HUES6 (cell line): ENCODE results near the gene KPNA2.
A peak's percentile ranks its signal among the peaks of the same experiment; 100 is the strongest.
"Not testable (repeated sequence)": the region's sequence is repeated elsewhere in the genome, so short reads cannot be mapped to it uniquely, and the experiment has no call there.

Source experiments
- H3K27ac ChIP-seq: 2 replicates; pipeline ENCODE4 v1.7.0; 2013; ENCODE audit warnings: low read depth, mild to moderate bottlenecking, low read length, inconsistent platforms
- H3K27me3 ChIP-seq: 2 replicates; pipeline ENCODE4 v1.6.1; 2013; ENCODE audit warnings: low read length; ENCODE audit not compliant: control insufficient read depth, insufficient read depth
- H3K36me3 ChIP-seq: 2 replicates; pipeline ENCODE4 v1.6.1; 2013; ENCODE audit warnings: low read length; ENCODE audit not compliant: control insufficient read depth, insufficient read depth
- H3K4me1 ChIP-seq: 2 replicates; pipeline ENCODE4 v1.6.1; 2013; ENCODE audit warnings: low read length; ENCODE audit not compliant: control insufficient read depth, insufficient read depth
- H3K4me3 ChIP-seq: 2 replicates; pipeline ENCODE4 v1.5.1; 2013; ENCODE audit warnings: low read depth, low read length
- H3K9ac ChIP-seq: one replicate; pipeline ENCODE4 v1.6.1; 2013; ENCODE audit warnings: mild to moderate bottlenecking, low read length
- H3K9me3 ChIP-seq: 2 replicates; pipeline ENCODE4 v1.6.1; 2013; ENCODE audit warnings: low read depth, low read length; ENCODE audit not compliant: control insufficient read depth, insufficient read depth

KPNA2 gene

DNA sequence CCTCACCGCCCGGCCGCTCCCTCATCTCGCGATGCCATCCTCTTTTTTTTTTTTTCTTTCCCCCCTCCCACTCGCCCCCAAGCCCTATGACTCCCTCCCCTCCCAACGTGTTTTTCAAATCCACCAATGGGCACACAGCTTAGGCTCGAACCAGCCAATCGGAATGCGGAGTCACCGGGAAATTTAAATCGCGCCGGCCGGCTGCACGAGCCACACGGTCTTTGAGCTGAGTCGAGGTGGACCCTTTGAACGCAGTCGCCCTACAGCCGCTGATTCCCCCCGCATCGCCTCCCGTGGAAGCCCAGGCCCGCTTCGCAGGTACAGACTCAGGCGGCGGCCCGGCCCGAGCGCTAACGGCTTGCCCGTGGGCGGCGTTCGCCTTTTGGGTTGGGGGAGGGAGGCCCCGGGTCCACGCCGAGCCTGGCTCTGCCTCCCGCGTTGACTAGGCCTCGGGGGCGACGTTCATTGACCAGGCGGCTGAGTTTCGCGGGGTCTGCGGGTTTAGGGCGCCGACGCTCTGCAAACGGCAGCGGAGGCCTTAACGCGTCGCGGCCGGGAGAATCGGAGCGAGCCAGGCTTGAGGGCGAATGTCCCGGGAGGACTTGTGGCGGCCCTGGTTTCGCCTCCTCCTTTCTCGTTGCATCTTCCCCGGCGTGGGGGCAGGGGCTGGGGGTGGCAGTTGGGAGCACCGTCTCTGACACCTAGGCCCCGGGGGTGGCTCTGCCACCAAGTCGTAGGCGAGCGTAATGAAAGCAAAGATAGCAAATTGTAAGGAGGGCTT is at the start of gene KPNA2:
Gene KPNA2, plus strand, starts transcription at position 213 of the 781 bp plus-strand sequence. CDS start 1,398 bp downstream, outside the sequence.
- H3K27me3 ChIP-seq: no peaks in the 10 kb centered on the region
- H3K9ac ChIP-seq: peak within 1 kb of the TSS; percentile 100
- H3K9me3 ChIP-seq: no peaks in the 10 kb centered on the region
- peaks cover 13% of the 10 kb centered on the region for H3K4me1 ChIP-seq
- H3K4me3 ChIP-seq: peak within 1 kb of the TSS; percentile 99
- peaks cover 51% of the 10 kb centered on the region for H3K36me3 ChIP-seq
- H3K27ac ChIP-seq: peak within 1 kb of the TSS; percentile 100

DNA sequence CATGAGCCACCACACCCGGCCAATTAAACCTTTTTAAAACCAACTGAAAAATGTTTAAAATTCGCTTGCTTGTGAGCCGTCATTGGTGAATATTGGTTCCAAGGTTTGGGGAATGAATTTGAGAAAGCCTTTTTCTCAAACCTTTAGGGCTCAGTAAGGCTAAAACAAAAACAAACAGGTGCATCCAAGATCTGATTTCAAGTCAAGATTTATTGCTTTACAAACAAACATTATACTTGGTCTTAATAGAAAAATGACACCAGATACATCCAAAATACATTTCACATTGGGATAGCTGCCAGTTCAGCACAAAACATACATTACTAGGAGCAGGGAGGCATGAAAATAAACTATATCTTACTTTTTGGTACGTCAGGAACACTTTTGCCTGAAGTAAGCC is 44.6 kb upstream of the KPNA2 start:
- Histone ChIP-seq H3K27ac (no peak overlapping the region), H3K36me3 (no peaks in the 10 kb centered on the region; the same call in 1 of the 2 replicates), H3K4me1 (peaks cover 18% of the 10 kb centered on the region), H3K4me3 (no peak overlapping the region), H3K9me3 (no peaks in the 10 kb centered on the region), H3K27me3 (peaks cover 14% of the 10 kb centered on the region), H3K9ac (no peak overlapping the region)

DNA sequence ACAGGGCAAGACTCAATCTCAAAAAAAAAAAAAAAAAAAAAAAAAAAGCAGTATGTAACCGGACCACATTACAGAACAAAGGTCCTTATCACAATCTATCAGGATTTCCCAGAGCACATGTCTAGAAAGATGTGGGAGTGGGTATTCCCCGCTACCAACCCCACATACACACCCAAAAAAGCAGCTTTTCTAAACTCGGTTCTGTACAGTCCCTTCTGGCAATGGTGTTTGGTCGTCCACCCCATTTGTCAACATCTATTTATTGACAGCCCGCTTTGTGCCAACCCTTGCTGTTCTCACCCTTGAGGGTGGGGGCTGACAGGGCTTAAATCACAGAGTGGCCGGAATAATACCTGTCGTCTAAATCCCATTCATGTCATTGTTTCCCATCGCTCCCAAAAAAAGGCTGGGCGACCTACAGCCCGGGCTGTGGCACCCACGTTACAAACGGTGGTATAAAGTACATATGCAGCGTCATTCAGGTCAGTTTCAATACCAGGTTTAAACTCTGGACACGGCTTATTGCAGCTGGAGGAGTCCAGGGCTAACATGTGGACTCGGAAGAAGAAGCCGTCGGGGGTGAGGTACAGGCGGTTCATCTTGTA is 42.9 kb upstream of the KPNA2 start:
- Histone ChIP-seq H3K36me3 (no peaks in the 10 kb centered on the region; the same call in 1 of the 2 replicates), H3K27ac (no peak overlapping the region), H3K4me3 (peak overlapping the region; percentile 75)

DNA sequence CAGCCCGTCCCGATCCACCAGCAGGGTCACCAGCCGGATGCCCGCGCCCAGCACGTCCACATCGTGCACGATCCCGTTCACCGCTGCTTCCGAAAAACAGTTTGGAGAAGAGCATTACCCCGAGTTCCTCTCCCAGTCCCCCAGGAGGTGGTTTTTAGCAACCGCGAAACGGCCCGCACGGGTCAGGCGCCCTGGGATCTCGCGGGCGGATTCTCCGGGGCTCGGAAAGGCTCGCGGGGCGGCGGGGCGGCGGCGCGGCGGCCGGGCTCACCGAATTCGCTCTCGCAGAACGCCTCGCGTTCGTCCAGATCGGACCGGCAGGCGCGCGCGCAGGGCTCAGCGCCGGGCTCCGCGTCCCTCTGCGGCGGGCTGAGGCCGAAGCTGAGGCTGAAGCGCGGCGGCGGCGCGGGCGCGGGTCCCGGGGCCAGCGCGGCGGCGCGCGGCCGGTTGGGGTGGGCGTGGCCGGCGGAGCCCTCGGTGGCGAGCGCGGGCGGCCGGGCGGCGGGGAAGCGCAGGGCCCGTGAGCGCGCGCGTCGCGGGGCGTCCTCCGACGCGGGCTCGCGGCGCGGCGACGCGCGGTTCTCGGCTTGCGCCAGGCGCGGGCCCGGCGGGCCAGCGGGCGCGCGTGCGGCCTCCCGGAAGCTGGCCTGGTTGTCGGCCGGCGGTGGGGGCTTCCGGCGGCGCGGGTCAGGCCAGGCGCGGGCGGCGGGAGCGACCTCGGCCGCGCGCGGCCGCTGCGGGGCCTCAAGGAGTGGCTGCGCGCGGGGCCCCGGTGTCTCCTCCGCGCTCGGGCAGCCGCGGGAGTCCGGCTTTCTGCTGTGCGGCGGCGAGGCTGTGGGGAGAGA is 42.2 kb upstream of the KPNA2 start:
- Histone ChIP-seq H3K9ac (peak overlapping the region; percentile 87), H3K27me3 (peaks cover 23% of the 10 kb centered on the region), H3K9me3 (no peaks in the 10 kb centered on the region), H3K4me3 (peak overlapping the region; percentile 97), H3K4me1 (peaks cover 18% of the 10 kb centered on the region), H3K36me3 (no peaks in the 10 kb centered on the region; the same call in 1 of the 2 replicates), H3K27ac (peak overlapping the region; percentile 86)

More for the DNA sequence above, 42.9 kb upstream of the KPNA2 start:
- peak overlapping the region; percentile 87 for H3K9ac ChIP-seq
- H3K4me1 ChIP-seq: peaks cover 18% of the 10 kb centered on the region
- H3K9me3 ChIP-seq: no peaks in the 10 kb centered on the region
- H3K27me3 ChIP-seq: peaks cover 23% of the 10 kb centered on the region

DNA sequence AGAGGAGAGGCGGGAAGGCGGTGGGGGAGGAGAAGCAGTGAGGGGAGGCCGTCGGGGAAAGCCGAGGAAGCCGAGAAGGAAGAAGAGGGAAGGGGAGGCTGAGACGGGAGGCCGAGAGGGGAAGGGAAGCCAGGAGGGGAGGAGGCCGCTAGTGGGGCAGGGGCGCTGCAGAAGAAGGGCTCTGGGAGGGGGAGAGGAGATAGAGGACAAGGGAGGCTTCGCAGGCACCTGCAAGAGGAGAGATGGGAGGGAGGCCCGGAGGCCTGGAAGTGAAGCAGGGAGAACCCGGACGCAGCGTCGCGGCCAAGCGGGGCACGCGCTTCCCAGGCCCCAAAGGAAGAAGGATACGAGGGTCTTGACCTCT is 41.6 kb upstream of the KPNA2 start:
- H3K9ac ChIP-seq: peak overlapping the region; percentile 84
- peaks cover 26% of the 10 kb centered on the region for H3K27me3 ChIP-seq
- H3K4me1 ChIP-seq: peaks cover 18% of the 10 kb centered on the region
- H3K36me3 ChIP-seq: no peaks in the 10 kb centered on the region; the same call in 1 of the 2 replicates
- H3K9me3 ChIP-seq: no peaks in the 10 kb centered on the region
- H3K27ac ChIP-seq: 0 out of 2 replicates have a peak overlapping the region, but pooled peaks have one; percentile 25
- peak overlapping the region; percentile 97 for H3K4me3 ChIP-seq

DNA sequence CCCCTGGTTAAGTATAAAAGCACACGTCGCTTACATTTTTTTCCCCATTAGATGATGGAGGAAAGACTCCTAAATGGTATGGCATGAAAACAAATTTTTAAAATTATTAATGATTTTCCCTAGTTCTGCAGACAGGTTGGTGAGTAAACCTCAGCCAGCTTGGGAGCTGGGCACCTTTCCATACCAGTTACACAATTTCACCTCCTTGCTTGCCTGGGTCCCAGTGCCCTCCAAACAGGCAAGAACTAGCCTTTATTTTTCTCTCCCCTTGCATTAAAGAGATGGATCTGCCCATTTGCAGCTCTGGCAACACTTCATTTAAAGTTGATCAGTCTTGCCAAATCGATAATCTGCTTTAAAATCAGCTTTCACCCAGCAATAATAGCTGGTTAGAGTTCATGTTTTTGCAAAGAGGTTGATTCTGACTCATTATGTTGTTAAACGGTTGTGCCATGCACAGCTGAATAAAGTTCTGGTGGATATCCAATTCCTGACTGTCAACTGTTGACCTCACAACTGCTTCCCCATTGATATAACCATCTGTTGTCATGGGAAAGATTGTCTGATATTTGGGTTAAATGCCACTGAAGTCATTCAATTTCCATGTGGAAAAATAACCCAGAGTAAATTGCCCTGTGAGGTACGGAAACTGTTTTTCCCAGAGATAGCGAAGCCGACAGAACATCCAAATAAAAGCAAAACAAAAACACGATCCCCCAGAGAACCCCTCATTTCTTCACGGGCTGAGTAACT is 40.5 kb upstream of the KPNA2 start:
- Histone ChIP-seq H3K27me3 (peaks cover 26% of the 10 kb centered on the region), H3K9ac (no peak overlapping the region), H3K36me3 (no peaks in the 10 kb centered on the region; the same call in 1 of the 2 replicates), H3K9me3 (no peaks in the 10 kb centered on the region), H3K27ac (no peak overlapping the region), H3K4me1 (peaks cover 18% of the 10 kb centered on the region), H3K4me3 (peak overlapping the region; percentile 94)

DNA sequence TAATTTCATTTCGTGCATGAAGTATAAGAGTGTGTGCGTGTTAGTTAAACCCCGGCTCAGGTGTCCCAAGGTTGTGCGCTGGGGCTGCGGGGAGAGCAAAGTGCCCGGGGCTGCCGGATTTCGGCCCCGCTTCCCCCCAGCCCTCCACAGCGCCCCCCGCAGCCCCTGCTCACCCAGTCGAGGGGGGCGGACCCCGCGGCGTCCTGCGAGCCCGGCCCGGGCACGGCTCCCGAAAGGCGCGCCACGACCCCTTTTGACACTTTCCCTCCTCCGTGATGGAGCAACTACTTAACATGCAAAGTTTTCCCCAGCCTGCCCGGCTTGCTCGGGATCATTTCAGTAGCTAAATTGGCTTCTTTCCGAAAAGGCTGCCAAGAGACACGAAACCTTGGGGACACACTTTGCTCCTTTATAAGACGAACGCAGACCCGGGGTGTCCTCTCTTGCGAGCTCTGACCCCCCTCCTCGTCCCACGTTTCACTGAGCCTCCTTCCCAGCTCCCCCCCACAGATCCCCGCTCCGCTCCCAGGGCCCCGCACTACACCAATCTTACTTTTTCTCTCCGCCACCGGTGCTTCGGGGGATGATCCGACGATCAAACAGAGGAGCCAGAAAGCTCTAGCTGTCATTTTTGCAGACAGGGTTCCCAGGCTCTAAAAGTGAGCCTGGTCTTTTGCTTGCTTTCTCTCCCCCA is 39.8 kb upstream of the KPNA2 start:
- no peak overlapping the region for H3K27ac ChIP-seq
- no peaks in the 10 kb centered on the region for H3K9me3 ChIP-seq
- peaks cover 26% of the 10 kb centered on the region for H3K27me3 ChIP-seq
- H3K9ac ChIP-seq: peak overlapping the region; percentile 42
- H3K4me3 ChIP-seq: peak overlapping the region; percentile 94
- H3K4me1 ChIP-seq: peaks cover 18% of the 10 kb centered on the region
- no peaks in the 10 kb centered on the region; the same call in 1 of the 2 replicates for H3K36me3 ChIP-seq

DNA sequence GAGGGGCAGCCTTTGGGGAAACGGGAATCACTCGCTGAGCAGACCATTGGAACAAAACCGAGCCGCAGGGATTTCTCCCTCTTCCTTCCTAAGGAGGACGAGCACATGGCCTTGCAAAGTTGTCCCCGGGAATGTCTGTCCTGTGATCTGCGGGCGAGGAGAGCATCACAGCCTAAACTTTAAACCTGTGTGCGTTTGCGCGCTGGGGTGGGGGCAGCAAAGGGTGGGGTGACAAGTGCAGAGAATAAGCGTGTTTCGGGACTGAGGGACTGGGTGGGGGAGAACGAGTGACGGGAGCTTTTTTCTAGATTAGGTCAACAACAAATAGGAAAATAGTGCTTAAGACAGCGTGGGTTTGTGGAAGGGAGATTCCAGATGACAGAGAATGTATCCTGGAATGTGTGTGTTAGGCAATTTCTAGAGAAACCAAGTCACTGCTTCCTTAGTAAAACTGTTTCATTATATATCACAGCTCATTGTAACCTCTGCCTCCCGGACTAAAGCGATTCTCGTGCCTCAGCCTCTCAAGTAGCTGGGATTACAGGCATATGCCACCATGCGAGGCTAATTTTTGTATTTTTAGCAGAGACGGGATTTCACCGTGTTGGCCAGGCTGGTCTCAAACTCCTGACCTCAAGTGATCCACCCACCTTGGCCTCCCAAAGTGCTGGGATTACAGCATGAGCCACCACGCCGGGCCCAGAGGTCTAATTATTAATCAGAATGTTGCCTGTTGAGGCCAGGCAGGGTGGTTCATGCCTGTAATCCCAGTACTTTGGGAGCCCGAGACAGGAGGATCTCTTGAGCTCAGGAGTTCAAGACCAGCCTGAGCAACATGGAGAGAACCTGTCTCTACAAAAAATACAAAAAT is 39.0 kb upstream of the KPNA2 start, which contains the start of gene C17orf58:
Gene C17orf58, minus strand, starts transcription at position 169 of the 871 bp plus-strand sequence. CDS start 271 bp downstream, outside the sequence.
- H3K9me3 ChIP-seq, H3K36me3 ChIP-seq, H3K27ac ChIP-seq: not testable (repeated sequence)
- peaks cover 18% of the 10 kb centered on the region for H3K4me1 ChIP-seq
- H3K9ac ChIP-seq: peak within 1 kb of the TSS; percentile 42
- H3K4me3 ChIP-seq: peak within 1 kb of the TSS; percentile 94
- peaks cover 26% of the 10 kb centered on the region for H3K27me3 ChIP-seq

DNA sequence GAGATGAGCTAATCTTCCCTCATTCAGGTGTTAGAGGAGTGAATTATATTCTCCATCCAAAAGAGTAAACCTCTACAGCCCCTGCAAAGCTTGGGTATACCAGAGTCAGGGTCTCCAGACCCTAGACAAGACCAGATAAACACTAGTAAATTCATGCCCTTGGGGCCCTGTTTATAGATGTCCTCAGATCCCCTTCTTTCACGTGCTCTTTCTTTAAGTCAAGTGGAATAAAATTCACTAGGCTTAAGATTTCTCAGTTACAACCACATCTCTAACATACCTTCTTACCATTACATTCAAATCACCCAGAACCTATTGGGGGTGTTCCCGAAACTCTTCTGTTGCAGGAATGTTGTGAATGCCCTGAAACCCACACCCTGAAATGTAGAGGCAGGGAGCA is 37.1 kb upstream of the KPNA2 start:
- peaks cover 8% of the 10 kb centered on the region for H3K4me1 ChIP-seq
- no peaks in the 10 kb centered on the region for H3K36me3 ChIP-seq
- no peak overlapping the region for H3K9ac ChIP-seq
- no peak overlapping the region for H3K4me3 ChIP-seq
- no peak overlapping the region for H3K27ac ChIP-seq
- peaks cover 26% of the 10 kb centered on the region for H3K27me3 ChIP-seq
- H3K9me3 ChIP-seq: no peaks in the 10 kb centered on the region
